ENCODE measurements around the gene ZNF197. TPM values are rescaled to one million over a fixed set of nuclear protein-coding genes. Genes with fewer than 3 reads are reported as not detected.
"Not testable (repeated sequence)": the region's sequence is repeated elsewhere in the genome, so short reads cannot be mapped to it uniquely, and the experiment has no call there.

Gene ZNF197
- polyA plus RNA-seq, 2 donors = 4.1 to 5.3 TPM

- Histone ChIP-seq H3K36me3 (ENCODE audit: control insufficient read depth in 2 of 2, insufficient read depth in 2 of 2, low read length in 1 of 2) (peaks cover 22 to 32% of the 10 kb centered on the region in 2 donors), H3K4me3 (ENCODE audit: low read depth in 1 of 2, low read length in 2 of 2) (no peak overlapping the region), H3K9me3 (ENCODE audit: control insufficient read depth in 2 of 2, insufficient read depth in 1 of 2, low read depth in 1 of 2, low read length in 1 of 2) (peaks cover 8 to 17% of the 10 kb centered on the region in 2 donors), H3K27ac (ENCODE audit: low read depth in 2 of 2, low read length in 1 of 2) (no peak overlapping the region), H3K4me1 (ENCODE audit: control insufficient read depth in 2 of 2, insufficient read depth in 2 of 2, low read length in 1 of 2) (no peaks in the 10 kb centered on the region), H3K27me3 (ENCODE audit: control insufficient read depth in 1 of 2, insufficient read depth in 2 of 2, low read length in 2 of 2) (no peaks in the 10 kb centered on the region)
- 96 to 97% methylated on average over 7 of the region's 7 CpGs for WGBS, 2 donors
Observed at GRCh38 chr3:44659015-44659414, 34.2 kb downstream of the ZNF197 start.

- peaks cover 19 to 30% of the 10 kb centered on the region in 2 donors for H3K36me3 ChIP-seq (ENCODE audit: control insufficient read depth in 2 of 2, insufficient read depth in 2 of 2, low read length in 1 of 2)
- 97% methylated on average over 6 of the region's 6 CpGs for WGBS, 2 donors
- peaks cover 8 to 17% of the 10 kb centered on the region in 2 donors for H3K9me3 ChIP-seq (ENCODE audit: control insufficient read depth in 2 of 2, insufficient read depth in 1 of 2, low read depth in 1 of 2, low read length in 1 of 2)
Observed at GRCh38 chr3:44659434-44659833, 34.6 kb downstream of the ZNF197 start.

DNA sequence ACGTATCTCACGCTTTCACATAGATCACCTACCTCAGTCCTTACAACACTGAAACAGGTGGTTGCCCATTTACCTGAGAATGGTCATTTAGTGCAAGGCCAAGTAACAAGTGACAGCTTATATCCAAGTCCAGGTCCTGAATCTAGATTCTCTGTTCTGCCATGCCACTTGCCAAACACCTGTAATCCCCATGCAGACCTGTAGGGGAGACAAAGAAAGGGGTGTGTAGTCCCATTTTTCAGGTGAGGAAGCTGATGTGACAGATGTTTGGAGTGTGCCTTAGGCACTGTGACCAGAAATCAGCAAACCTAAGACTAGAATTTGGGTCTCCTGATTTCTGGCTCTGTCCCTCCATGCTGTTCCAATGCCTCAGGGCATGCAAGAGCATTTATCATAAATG is 36.4 kb downstream of the ZNF197 start:
- H3K4me1 ChIP-seq (ENCODE audit: control insufficient read depth in 2 of 2, insufficient read depth in 2 of 2, low read length in 1 of 2) = no peaks in the 10 kb centered on the region
- peaks cover 19 to 30% of the 10 kb centered on the region in 2 donors for H3K36me3 ChIP-seq (ENCODE audit: control insufficient read depth in 2 of 2, insufficient read depth in 2 of 2, low read length in 1 of 2)
- WGBS, 2 donors = 97 to 100% methylated on average over 2 of the region's 2 CpGs
- no peak overlapping the region for H3K27ac ChIP-seq (ENCODE audit: low read depth in 2 of 2, low read length in 1 of 2)
- no peak overlapping the region for H3K4me3 ChIP-seq (ENCODE audit: low read depth in 1 of 2, low read length in 2 of 2)
- H3K27me3 ChIP-seq (ENCODE audit: control insufficient read depth in 1 of 2, insufficient read depth in 2 of 2, low read length in 2 of 2) = no peaks in the 10 kb centered on the region
- peaks cover 8 to 17% of the 10 kb centered on the region in 2 donors for H3K9me3 ChIP-seq (ENCODE audit: control insufficient read depth in 2 of 2, insufficient read depth in 1 of 2, low read depth in 1 of 2, low read length in 1 of 2)

More at GRCh38 chr3:44659434-44659833, 34.6 kb downstream of the ZNF197 start:
- no peaks in the 10 kb centered on the region for H3K27me3 ChIP-seq (ENCODE audit: control insufficient read depth in 1 of 2, insufficient read depth in 2 of 2, low read length in 2 of 2)
- H3K4me1 ChIP-seq (ENCODE audit: control insufficient read depth in 2 of 2, insufficient read depth in 2 of 2, low read length in 1 of 2) = no peaks in the 10 kb centered on the region
- H3K27ac ChIP-seq (ENCODE audit: low read depth in 2 of 2, low read length in 1 of 2) = no peak overlapping the region
- no peak overlapping the region for H3K4me3 ChIP-seq (ENCODE audit: low read depth in 1 of 2, low read length in 2 of 2)

- Histone ChIP-seq H3K9me3 (ENCODE audit: control insufficient read depth in 2 of 2, insufficient read depth in 1 of 2, low read depth in 1 of 2, low read length in 1 of 2) (peaks cover 0 to 4% of the 10 kb centered on the region in 2 donors), H3K27ac (ENCODE audit: low read depth in 2 of 2, low read length in 1 of 2) (no peak overlapping the region), H3K4me1 (ENCODE audit: control insufficient read depth in 2 of 2, insufficient read depth in 2 of 2, low read length in 1 of 2) (no peaks in the 10 kb centered on the region), H3K4me3 (ENCODE audit: low read depth in 1 of 2, low read length in 2 of 2) (no peak overlapping the region), H3K27me3 (ENCODE audit: control insufficient read depth in 1 of 2, insufficient read depth in 2 of 2, low read length in 2 of 2) (no peaks in the 10 kb centered on the region), H3K36me3 (ENCODE audit: control insufficient read depth in 2 of 2, insufficient read depth in 2 of 2, low read length in 1 of 2) (peaks cover 0 to 1% of the 10 kb centered on the region in 2 donors)
- WGBS, 2 donors = 95 to 96% methylated on average over 3 of the region's 3 CpGs
Observed at GRCh38 chr3:44665173-44665572, 40.3 kb downstream of the ZNF197 start.

DNA sequence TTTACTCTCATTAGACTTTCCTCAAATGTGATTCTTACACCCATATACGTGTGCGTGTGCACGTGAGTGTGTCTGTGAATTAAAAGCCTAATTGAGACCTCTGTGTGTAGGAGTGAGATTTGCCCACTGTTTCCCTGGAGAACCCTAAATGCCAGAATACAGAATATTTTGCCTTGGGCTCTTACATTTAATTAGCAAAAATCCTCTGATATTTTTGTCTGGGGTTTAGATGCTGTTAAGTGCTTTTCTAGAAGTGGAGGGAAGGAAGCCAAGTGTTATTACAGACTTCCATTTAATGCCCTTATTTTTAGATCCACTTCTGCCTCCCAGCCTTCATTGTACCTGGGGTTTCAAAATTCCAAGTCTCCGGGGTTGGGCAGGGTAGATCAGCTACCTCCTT is 41.5 kb downstream of the ZNF197 start:
- Histone ChIP-seq H3K36me3 (ENCODE audit: control insufficient read depth in 2 of 2, insufficient read depth in 2 of 2, low read length in 1 of 2) (no peaks in the 10 kb centered on the region), H3K27ac (ENCODE audit: low read depth in 2 of 2, low read length in 1 of 2) (no peak overlapping the region), H3K4me3 (ENCODE audit: low read depth in 1 of 2, low read length in 2 of 2) (no peak overlapping the region), H3K27me3 (ENCODE audit: control insufficient read depth in 1 of 2, insufficient read depth in 2 of 2, low read length in 2 of 2) (no peaks in the 10 kb centered on the region), H3K4me1 (ENCODE audit: control insufficient read depth in 2 of 2, insufficient read depth in 2 of 2, low read length in 1 of 2) (no peaks in the 10 kb centered on the region), H3K9me3 (ENCODE audit: control insufficient read depth in 2 of 2, insufficient read depth in 1 of 2, low read depth in 1 of 2, low read length in 1 of 2) (no peaks in the 10 kb centered on the region)
- 88 to 94% methylated on average over 4 of the region's 4 CpGs for WGBS, 2 donors

- Histone ChIP-seq H3K27me3 (ENCODE audit: control insufficient read depth in 1 of 2, insufficient read depth in 2 of 2, low read length in 2 of 2) (no peaks in the 10 kb centered on the region), H3K4me1 (ENCODE audit: control insufficient read depth in 2 of 2, insufficient read depth in 2 of 2, low read length in 1 of 2) (no peaks in the 10 kb centered on the region), H3K36me3 (ENCODE audit: control insufficient read depth in 2 of 2, insufficient read depth in 2 of 2, low read length in 1 of 2) (no peaks in the 10 kb centered on the region), H3K9me3 (ENCODE audit: control insufficient read depth in 2 of 2, insufficient read depth in 1 of 2, low read depth in 1 of 2, low read length in 1 of 2) (peaks cover 0 to 3% of the 10 kb centered on the region in 2 donors), H3K27ac (ENCODE audit: low read depth in 2 of 2, low read length in 1 of 2) (no peak overlapping the region), H3K4me3 (ENCODE audit: low read depth in 1 of 2, low read length in 2 of 2) (no peak overlapping the region)
- 89% methylated on average over 6 of the region's 6 CpGs for WGBS, 2 donors
Observed at GRCh38 chr3:44669760-44670159, 44.9 kb downstream of the ZNF197 start.

DNA sequence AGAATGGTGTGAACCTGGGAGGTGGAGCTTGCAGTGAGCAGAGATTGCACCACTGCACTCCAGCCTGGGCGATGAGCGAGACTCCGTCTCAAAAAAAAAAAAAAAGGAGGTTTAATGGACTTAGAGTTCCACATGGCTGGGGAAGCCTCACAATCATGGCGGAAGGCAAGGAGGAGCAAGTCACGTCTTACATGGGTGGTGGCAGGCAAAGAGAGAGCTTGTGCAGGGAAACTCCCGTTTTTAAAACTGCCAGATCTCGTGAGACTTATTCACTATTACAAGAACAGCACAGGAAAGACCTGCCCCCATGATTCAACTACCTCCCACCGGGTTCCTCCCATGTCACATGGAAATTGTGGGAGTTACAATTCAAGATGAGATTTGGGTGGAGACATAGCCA is 48.6 kb downstream of the ZNF197 start:
- H3K27me3 ChIP-seq (ENCODE audit: control insufficient read depth in 1 of 2, insufficient read depth in 2 of 2, low read length in 2 of 2); H3K4me1 ChIP-seq (ENCODE audit: control insufficient read depth in 2 of 2, insufficient read depth in 2 of 2, low read length in 1 of 2); H3K9me3 ChIP-seq (ENCODE audit: control insufficient read depth in 2 of 2, insufficient read depth in 1 of 2, low read depth in 1 of 2, low read length in 1 of 2); H3K27ac ChIP-seq (ENCODE audit: low read depth in 2 of 2, low read length in 1 of 2); H3K4me3 ChIP-seq (ENCODE audit: low read depth in 1 of 2, low read length in 2 of 2); H3K36me3 ChIP-seq (ENCODE audit: control insufficient read depth in 2 of 2, insufficient read depth in 2 of 2, low read length in 1 of 2): not testable (repeated sequence)
- WGBS, 2 donors = 90 to 94% methylated on average over 8 of the region's 8 CpGs

GRCh38 chr3:44674211-44674610 is 49.4 kb downstream of the ZNF197 start:
- H3K4me3 ChIP-seq (ENCODE audit: low read depth in 1 of 2, low read length in 2 of 2) = no peak overlapping the region
- H3K9me3 ChIP-seq (ENCODE audit: control insufficient read depth in 2 of 2, insufficient read depth in 1 of 2, low read depth in 1 of 2, low read length in 1 of 2) = peaks cover 0 to 9% of the 10 kb centered on the region in 2 donors
- no peaks in the 10 kb centered on the region for H3K27me3 ChIP-seq (ENCODE audit: control insufficient read depth in 1 of 2, insufficient read depth in 2 of 2, low read length in 2 of 2)
- WGBS, 2 donors = 54 to 55% methylated on average over 2 of the region's 2 CpGs
- no peaks in the 10 kb centered on the region for H3K4me1 ChIP-seq (ENCODE audit: control insufficient read depth in 2 of 2, insufficient read depth in 2 of 2, low read length in 1 of 2)
- no peaks in the 10 kb centered on the region for H3K36me3 ChIP-seq (ENCODE audit: control insufficient read depth in 2 of 2, insufficient read depth in 2 of 2, low read length in 1 of 2)
- no peak overlapping the region for H3K27ac ChIP-seq (ENCODE audit: low read depth in 2 of 2, low read length in 1 of 2)

DNA sequence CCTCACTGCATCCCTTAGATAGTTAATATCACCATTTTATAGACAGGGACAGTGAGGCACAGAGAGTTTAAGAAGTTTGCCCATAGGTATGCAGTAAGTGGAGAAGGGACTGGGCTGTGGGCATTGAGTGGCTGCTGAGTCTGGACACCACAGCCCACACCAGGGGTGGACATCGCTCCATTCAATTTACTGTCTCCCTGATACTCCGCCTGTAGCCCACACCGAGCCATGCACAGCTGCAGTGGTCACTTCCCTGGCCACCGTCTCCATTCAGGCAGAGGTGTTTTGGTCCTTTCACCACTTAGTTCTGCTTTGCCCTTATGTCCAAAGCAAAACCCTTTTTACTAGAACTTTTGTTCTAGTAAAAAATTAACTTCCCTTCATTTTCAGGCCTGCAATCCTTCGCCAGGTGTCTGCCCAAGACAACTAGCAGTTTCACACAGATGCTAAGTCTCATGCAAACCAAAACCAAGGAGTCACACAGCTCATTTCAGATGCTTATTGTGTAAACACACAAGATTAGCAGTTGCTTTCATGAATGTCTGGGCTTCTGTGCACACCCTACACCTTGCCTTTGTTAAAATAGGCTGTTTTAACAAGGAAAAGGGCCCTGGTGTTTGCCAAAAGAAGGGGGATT is 53.8 kb downstream of the ZNF197 start:
- no peaks in the 10 kb centered on the region for H3K36me3 ChIP-seq (ENCODE audit: control insufficient read depth in 2 of 2, insufficient read depth in 2 of 2, low read length in 1 of 2)
- no peak overlapping the region for H3K4me3 ChIP-seq (ENCODE audit: low read depth in 1 of 2, low read length in 2 of 2)
- H3K27me3 ChIP-seq (ENCODE audit: control insufficient read depth in 1 of 2, insufficient read depth in 2 of 2, low read length in 2 of 2) = no peaks in the 10 kb centered on the region
- 82 to 88% methylated on average over 5 of the region's 5 CpGs for WGBS, 2 donors
- no peaks in the 10 kb centered on the region for H3K4me1 ChIP-seq (ENCODE audit: control insufficient read depth in 2 of 2, insufficient read depth in 2 of 2, low read length in 1 of 2)
- no peak overlapping the region for H3K27ac ChIP-seq (ENCODE audit: low read depth in 2 of 2, low read length in 1 of 2)
- peaks cover 0 to 12% of the 10 kb centered on the region in 2 donors for H3K9me3 ChIP-seq (ENCODE audit: control insufficient read depth in 2 of 2, insufficient read depth in 1 of 2, low read depth in 1 of 2, low read length in 1 of 2)

DNA sequence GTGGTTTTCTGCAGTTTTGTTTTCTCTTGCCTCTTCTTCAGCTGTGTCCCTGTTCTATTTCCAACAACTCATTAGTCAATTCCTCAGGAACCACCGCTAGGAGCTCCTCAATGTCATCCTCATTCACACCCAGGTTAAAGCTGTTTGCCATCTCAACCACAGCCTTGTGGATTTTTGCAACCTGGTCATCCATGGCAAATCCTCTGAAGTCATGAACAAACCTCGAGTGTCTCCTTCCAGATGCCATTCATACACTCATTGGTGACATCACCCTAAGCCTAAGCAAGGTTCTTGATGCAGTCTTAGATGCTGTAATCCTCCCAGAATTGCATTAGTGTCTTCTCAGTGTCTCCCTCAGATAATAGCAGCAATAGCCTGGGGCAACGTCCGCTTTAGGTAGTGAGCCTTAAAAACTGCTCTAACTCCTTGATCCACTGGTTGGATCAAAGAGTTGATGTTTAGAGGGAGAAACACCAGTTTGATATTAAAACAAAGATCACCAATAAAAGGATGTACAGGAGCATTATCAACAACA is 56.2 kb downstream of the ZNF197 start:
- H3K4me1 ChIP-seq (ENCODE audit: control insufficient read depth in 2 of 2, insufficient read depth in 2 of 2, low read length in 1 of 2) = peaks cover 0 to 5% of the 10 kb centered on the region in 2 donors
- no peak overlapping the region for H3K4me3 ChIP-seq (ENCODE audit: low read depth in 1 of 2, low read length in 2 of 2)
- WGBS, 2 donors = 93 to 96% methylated on average over 4 of the region's 4 CpGs
- H3K36me3 ChIP-seq (ENCODE audit: control insufficient read depth in 2 of 2, insufficient read depth in 2 of 2, low read length in 1 of 2) = no peaks in the 10 kb centered on the region
- H3K9me3 ChIP-seq (ENCODE audit: control insufficient read depth in 2 of 2, insufficient read depth in 1 of 2, low read depth in 1 of 2, low read length in 1 of 2) = peaks cover 0 to 12% of the 10 kb centered on the region in 2 donors
- H3K27me3 ChIP-seq (ENCODE audit: control insufficient read depth in 1 of 2, insufficient read depth in 2 of 2, low read length in 2 of 2) = no peaks in the 10 kb centered on the region
- no peak overlapping the region for H3K27ac ChIP-seq (ENCODE audit: low read depth in 2 of 2, low read length in 1 of 2)
